PFSK-1 (cell line): Measurements from ENCODE around the gene BPIFB1.

Experiments used
- FOXP2 ChIP-seq: optimal IDR thresholded peaks from 2 replicates; pipeline ENCODE3; 2011; ENCODE audit warnings: borderline replicate concordance, control low read depth, inconsistent platforms; ENCODE audit not compliant: insufficient read depth; ENCODE audit errors: extremely low read length, extremely low read depth
- POLR2AphosphoS5 ChIP-seq: IDR thresholded peaks from 2 replicates; pipeline ENCODE4 v1.6.1; 2012; ENCODE audit warnings: low read depth, mild to moderate bottlenecking, control low read depth, low read length, moderate library complexity

- TF ChIP-seq POLR2AphosphoS5, result no peak
- TF ChIP-seq FOXP2, result no peak
These were observed 20.6 kb downstream of the BPIFB1 start for GRCh38 chr20:33303595-33303994.
